LNCaP clone FGC (cell line): ENCODE results near the gene PRRT4.

Source experiments
- DNase-seq: peaks from one replicate; pipeline ENCODE4 v3.0.0-alpha.2; 2011; ENCODE audit warnings: low read depth
- H3K4me3 ChIP-seq: 2 replicates; pipeline ENCODE4 v1.5.1; 2011; ENCODE audit warnings: mild to moderate bottlenecking, low read depth, low read length, control low read depth
- CTCF ChIP-seq: IDR thresholded peaks from 2 replicates; pipeline ENCODE4 v1.5.1; 2012; ENCODE audit warnings: mild to moderate bottlenecking; ENCODE audit not compliant: control insufficient read depth, insufficient read depth; ENCODE audit errors: extremely low read depth

Gene PRRT4

GRCh38 chr7:128359939-128360338, 1.6 kb downstream of the PRRT4 start:
- no peak for DNase-seq
- no peak overlapping the region for H3K4me3 ChIP-seq
- no peak for TF ChIP-seq CTCF

GRCh38 chr7:128359336-128359735, 2.2 kb downstream of the PRRT4 start:
- H3K4me3 ChIP-seq = no peak overlapping the region
- no peak for DNase-seq
- TF ChIP-seq CTCF = no peak

GRCh38 chr7:128358233-128358632, 3.3 kb downstream of the PRRT4 start:
- no peak for DNase-seq

GRCh38 chr7:128357217-128357613, 4.3 kb downstream of the PRRT4 start:
- no peak for DNase-seq
- TF ChIP-seq CTCF = no peak
- H3K4me3 ChIP-seq = no peak overlapping the region

More at GRCh38 chr7:128358233-128358632, 3.3 kb downstream of the PRRT4 start:
- H3K4me3 ChIP-seq = no peak overlapping the region
- no peak for TF ChIP-seq CTCF

GRCh38 chr7:128356546-128357216, 4.8 kb downstream of the PRRT4 start:
- TF ChIP-seq CTCF = no peak
- no peak overlapping the region for H3K4me3 ChIP-seq
- DNase-seq = no peak

GRCh38 chr7:128353610-128354009, 7.9 kb downstream of the PRRT4 start:
- TF ChIP-seq CTCF = no peak
- no peak for DNase-seq
- no peak overlapping the region for H3K4me3 ChIP-seq

- no peak overlapping the region for H3K4me3 ChIP-seq
- no peak for DNase-seq
- TF ChIP-seq CTCF = no peak
These were observed 8.3 kb downstream of the PRRT4 start for GRCh38 chr7:128353189-128353588.
